Prostate gland (tissue), 2 donors: ENCODE results near the gene PRR15.

Experiments used
- POLR2A ChIP-seq: fragments of 450-650 bp; IDR thresholded peaks from one replicate; pipeline ENCODE4 v1.6.1; 2016; ENCODE audit warnings: antibody characterized with exemption, mild to moderate bottlenecking
- POLR2AphosphoS5 ChIP-seq: sonication (generic); formaldehyde crosslinking; IDR thresholded peaks from one replicate; pipeline ENCODE4 v1.6.1; 2017; ENCODE audit warnings: antibody characterized with exemption
- TF ChIP-seq, protein P1 (sequence below), 4 experiments: fragments of 200-600 bp in 2 of 4; fragments of 450-650 bp in 2 of 4; sonication (generic) in 2 of 4; IDR thresholded peaks; 1 replicate in 3 of 4; 2 replicates in 1 of 4; pipeline ENCODE4 v1.5.1; 2016 to 2019; ENCODE audit warnings: antibody characterized with exemption in 4 of 4, mild to moderate bottlenecking in 2 of 4, moderate library complexity in 2 of 4

DNA sequence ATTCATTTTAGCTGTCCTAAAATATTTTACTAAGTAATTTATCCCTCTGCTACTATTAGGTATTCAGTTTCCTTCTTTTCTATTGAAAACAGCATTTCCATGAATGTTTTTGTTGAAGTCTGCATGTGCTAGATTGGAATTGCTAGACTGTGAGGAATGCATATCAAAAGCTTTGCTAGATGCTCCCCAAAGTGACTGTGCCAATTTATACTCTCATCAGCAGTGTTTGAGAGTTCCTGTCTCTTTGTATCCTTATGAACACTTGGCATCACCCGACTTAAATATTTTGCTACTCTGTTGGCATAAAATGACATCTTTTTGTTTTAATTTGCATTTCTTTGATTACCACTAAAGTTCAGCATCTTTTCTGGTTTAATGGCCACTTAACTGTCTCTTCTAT, 45.0 kb upstream of the PRR15 start:
- TF ChIP-seq, protein P1, sequence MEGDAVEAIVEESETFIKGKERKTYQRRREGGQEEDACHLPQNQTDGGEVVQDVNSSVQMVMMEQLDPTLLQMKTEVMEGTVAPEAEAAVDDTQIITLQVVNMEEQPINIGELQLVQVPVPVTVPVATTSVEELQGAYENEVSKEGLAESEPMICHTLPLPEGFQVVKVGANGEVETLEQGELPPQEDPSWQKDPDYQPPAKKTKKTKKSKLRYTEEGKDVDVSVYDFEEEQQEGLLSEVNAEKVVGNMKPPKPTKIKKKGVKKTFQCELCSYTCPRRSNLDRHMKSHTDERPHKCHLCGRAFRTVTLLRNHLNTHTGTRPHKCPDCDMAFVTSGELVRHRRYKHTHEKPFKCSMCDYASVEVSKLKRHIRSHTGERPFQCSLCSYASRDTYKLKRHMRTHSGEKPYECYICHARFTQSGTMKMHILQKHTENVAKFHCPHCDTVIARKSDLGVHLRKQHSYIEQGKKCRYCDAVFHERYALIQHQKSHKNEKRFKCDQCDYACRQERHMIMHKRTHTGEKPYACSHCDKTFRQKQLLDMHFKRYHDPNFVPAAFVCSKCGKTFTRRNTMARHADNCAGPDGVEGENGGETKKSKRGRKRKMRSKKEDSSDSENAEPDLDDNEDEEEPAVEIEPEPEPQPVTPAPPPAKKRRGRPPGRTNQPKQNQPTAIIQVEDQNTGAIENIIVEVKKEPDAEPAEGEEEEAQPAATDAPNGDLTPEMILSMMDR (IDR thresholded peaks at IDR 0.05) = no peak
- TF ChIP-seq POLR2A (no peak), POLR2AphosphoS5 (no peak)
